ENCODE data around the gene ANKRD23.

DNA sequence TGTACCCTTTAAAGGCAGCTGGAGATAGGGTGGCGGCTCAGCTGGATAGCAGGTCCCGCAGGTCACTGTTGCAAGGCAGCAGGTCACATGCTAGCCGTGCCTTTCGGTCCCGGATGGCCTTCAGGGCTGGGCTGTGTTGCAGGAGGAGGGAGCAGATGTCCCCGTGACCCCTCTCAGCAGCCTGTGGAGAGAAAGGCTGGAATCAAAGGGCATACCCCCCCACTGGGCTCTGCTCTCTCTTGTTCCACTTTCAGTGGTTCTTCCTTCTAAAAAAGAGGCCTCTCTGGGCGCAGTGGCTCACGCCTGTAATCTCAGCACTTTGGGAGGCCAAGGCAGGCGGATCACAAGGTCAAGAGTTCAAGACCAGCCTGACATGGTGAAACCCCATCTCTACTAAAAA, 4.4 kb upstream of the ANKRD23 start:
- TF ChIP-seq, protein P1, sequence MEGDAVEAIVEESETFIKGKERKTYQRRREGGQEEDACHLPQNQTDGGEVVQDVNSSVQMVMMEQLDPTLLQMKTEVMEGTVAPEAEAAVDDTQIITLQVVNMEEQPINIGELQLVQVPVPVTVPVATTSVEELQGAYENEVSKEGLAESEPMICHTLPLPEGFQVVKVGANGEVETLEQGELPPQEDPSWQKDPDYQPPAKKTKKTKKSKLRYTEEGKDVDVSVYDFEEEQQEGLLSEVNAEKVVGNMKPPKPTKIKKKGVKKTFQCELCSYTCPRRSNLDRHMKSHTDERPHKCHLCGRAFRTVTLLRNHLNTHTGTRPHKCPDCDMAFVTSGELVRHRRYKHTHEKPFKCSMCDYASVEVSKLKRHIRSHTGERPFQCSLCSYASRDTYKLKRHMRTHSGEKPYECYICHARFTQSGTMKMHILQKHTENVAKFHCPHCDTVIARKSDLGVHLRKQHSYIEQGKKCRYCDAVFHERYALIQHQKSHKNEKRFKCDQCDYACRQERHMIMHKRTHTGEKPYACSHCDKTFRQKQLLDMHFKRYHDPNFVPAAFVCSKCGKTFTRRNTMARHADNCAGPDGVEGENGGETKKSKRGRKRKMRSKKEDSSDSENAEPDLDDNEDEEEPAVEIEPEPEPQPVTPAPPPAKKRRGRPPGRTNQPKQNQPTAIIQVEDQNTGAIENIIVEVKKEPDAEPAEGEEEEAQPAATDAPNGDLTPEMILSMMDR (IDR thresholded peaks at IDR 0.05), result no peak
- TF ChIP-seq POLR2A (IDR thresholded peaks at IDR 0.05) (no peak), EP300 (IDR thresholded peaks at IDR 0.05) (no peak)
